H9 (cell line): ENCODE measurements around the gene CCDC92B. TPM values are rescaled to one million over a fixed set of nuclear protein-coding genes. Genes with fewer than 3 reads are reported as not detected.

Source experiments
- DNase-seq: peaks from one replicate; pipeline ENCODE4 v3.0.0-alpha.2; 2017
- H2AFZ ChIP-seq: one replicate; pipeline ENCODE4 v1.6.1; 2013; ENCODE audit warnings: mild to moderate bottlenecking, low read length, control low read depth, moderate library complexity
- H2AK5ac ChIP-seq: 2 replicates; pipeline ENCODE4 v1.6.1; 2013; ENCODE audit warnings: low read length, control low read depth, mixed read lengths; ENCODE audit not compliant: insufficient read length
- H2BK120ac ChIP-seq: one replicate; pipeline ENCODE4 v1.6.1; 2013; ENCODE audit warnings: low read depth, mild to moderate bottlenecking, low read length, control low read depth, inconsistent platforms; ENCODE audit not compliant: poor library complexity, severe bottlenecking
- H2BK12ac ChIP-seq: 2 replicates; pipeline ENCODE4 v1.6.1; 2013; ENCODE audit warnings: low read length, control low read depth, mixed read lengths, low read depth; ENCODE audit not compliant: insufficient read length
- H2BK15ac ChIP-seq: 2 replicates; pipeline ENCODE4 v1.6.1; 2013; ENCODE audit warnings: low read depth, low read length, control low read depth
- H2BK20ac ChIP-seq: one replicate; pipeline ENCODE4 v1.6.1; 2013; ENCODE audit warnings: low read depth, mild to moderate bottlenecking, low read length, control low read depth, inconsistent platforms; ENCODE audit not compliant: poor library complexity, severe bottlenecking
- H2BK5ac ChIP-seq: 2 replicates; pipeline ENCODE4 v1.6.1; 2013; ENCODE audit warnings: low read length, control low read depth, mixed read lengths; ENCODE audit not compliant: insufficient read length
- H3K14ac ChIP-seq: 2 replicates; pipeline ENCODE4 v1.6.1; 2013; ENCODE audit warnings: low read length, control low read depth; ENCODE audit not compliant: insufficient read depth
- H3K18ac ChIP-seq: 2 replicates; pipeline ENCODE4 v1.6.1; 2013; ENCODE audit warnings: low read depth, mild to moderate bottlenecking, mixed read lengths, low read length, control low read depth; ENCODE audit not compliant: insufficient read length
- H3K23ac ChIP-seq: 2 replicates; pipeline ENCODE4 v1.6.1; 2013; ENCODE audit warnings: low read length, control low read depth, mixed read lengths, low read depth; ENCODE audit not compliant: insufficient read length
- H3K23me2 ChIP-seq: 2 replicates; pipeline ENCODE4 v1.6.1; 2013; ENCODE audit warnings: low read depth, mild to moderate bottlenecking, mixed read lengths, low read length, control low read depth; ENCODE audit not compliant: insufficient read length, poor library complexity, severe bottlenecking
- H3K27ac ChIP-seq: 2 replicates; pipeline ENCODE4 v1.5.1; 2013; ENCODE audit warnings: low read length, control low read depth, mixed read lengths, low read depth; ENCODE audit not compliant: insufficient read length
- H3K27me3 ChIP-seq: 2 replicates; pipeline ENCODE4 v1.6.1; 2013; ENCODE audit warnings: low read length, control low read depth, inconsistent platforms; ENCODE audit not compliant: insufficient read depth
- H3K4ac ChIP-seq: 2 replicates; pipeline ENCODE4 v1.6.1; 2013; ENCODE audit warnings: low read depth, mild to moderate bottlenecking, control low read depth, inconsistent platforms, low read length, moderate library complexity
- H3K4me1 ChIP-seq: 2 replicates; pipeline ENCODE4 v1.6.1; 2013; ENCODE audit warnings: low read length, control low read depth, inconsistent platforms; ENCODE audit not compliant: insufficient read depth
- H3K4me2 ChIP-seq: 2 replicates; pipeline ENCODE4 v1.6.1; 2013; ENCODE audit warnings: low read length, control low read depth, mixed read lengths; ENCODE audit not compliant: insufficient read length, insufficient read depth
- H3K56ac ChIP-seq: 2 replicates; pipeline ENCODE4 v1.6.1; 2013; ENCODE audit warnings: low read depth, mild to moderate bottlenecking, mixed read lengths, low read length, control low read depth; ENCODE audit not compliant: insufficient read length
- H3K79me1 ChIP-seq: 2 replicates; pipeline ENCODE4 v1.6.1; 2013; ENCODE audit warnings: low read depth, mild to moderate bottlenecking, moderate library complexity, low read length, control low read depth, inconsistent platforms; ENCODE audit not compliant: insufficient read depth, poor library complexity, severe bottlenecking
- H3K79me2 ChIP-seq: 2 replicates; pipeline ENCODE4 v1.6.1; 2013; ENCODE audit warnings: low read length, control low read depth, inconsistent platforms; ENCODE audit not compliant: insufficient read depth
- H3K9ac ChIP-seq: 2 replicates; pipeline ENCODE4 v1.6.1; 2013; ENCODE audit warnings: low read length, control low read depth, mixed read lengths; ENCODE audit not compliant: insufficient read length; ENCODE audit errors: extremely low read depth
- H3K9me3 ChIP-seq: one replicate; pipeline ENCODE4 v1.6.1; 2013; ENCODE audit warnings: low read depth, low read length, inconsistent platforms; ENCODE audit not compliant: control insufficient read depth
- H3T11ph ChIP-seq: one replicate; pipeline ENCODE4 v1.6.1; 2013; ENCODE audit warnings: mild to moderate bottlenecking, low read length, control low read depth, inconsistent platforms
- H4K20me1 ChIP-seq: one replicate; pipeline ENCODE4 v1.6.1; 2013; ENCODE audit not compliant: control insufficient read depth, insufficient read length, insufficient read depth
- H4K5ac ChIP-seq: 2 replicates; pipeline ENCODE4 v1.6.1; 2013; ENCODE audit warnings: low read depth, mild to moderate bottlenecking, mixed read lengths, low read length, control low read depth; ENCODE audit not compliant: insufficient read length
- H4K8ac ChIP-seq: replicated peaks from 2 replicates; pipeline ENCODE4 v1.6.1; 2013; ENCODE audit warnings: low read length, control low read depth, mixed read lengths, low read depth; ENCODE audit not compliant: insufficient read length
- H4K91ac ChIP-seq: 2 replicates; pipeline ENCODE4 v1.6.1; 2013; ENCODE audit warnings: low read depth, mild to moderate bottlenecking, moderate library complexity, mixed read lengths, low read length, control low read depth; ENCODE audit not compliant: insufficient read length
- H3K27ac Mint-ChIP-seq, 3 experiments: 2 replicates in 2 of 3; 3 replicates in 1 of 3; pipeline ENCODE4 v1.8.0; 2020 to 2021; ENCODE audit warnings: mixed read lengths in 3 of 3, mild to moderate bottlenecking in 1 of 3, moderate library complexity in 1 of 3
- H3K27me3 Mint-ChIP-seq: 2 replicates; pipeline ENCODE4 v1.8.0; 2021; ENCODE audit warnings: low read depth, mild to moderate bottlenecking, moderate library complexity, mixed read lengths
- H3K36me3 Mint-ChIP-seq, 3 experiments: 2 replicates in 2 of 3; 3 replicates in 1 of 3; pipeline ENCODE4 v1.8.0; 2020 to 2021; ENCODE audit warnings: low read depth in 3 of 3, mixed read lengths in 3 of 3; ENCODE audit not compliant: insufficient read depth in 1 of 3
- H3K4me1 Mint-ChIP-seq, 2 experiments: 2 replicates each; pipeline ENCODE4 v1.8.0; 2020; ENCODE audit warnings: mixed read lengths in 2 of 2
- H3K4me3 Mint-ChIP-seq, 2 experiments: 2 replicates in 1 of 2; 3 replicates in 1 of 2; pipeline ENCODE4 v1.8.0; 2020 to 2021; ENCODE audit warnings: mild to moderate bottlenecking in 2 of 2, mixed read lengths in 2 of 2, moderate library complexity in 1 of 2
- H3K9me3 Mint-ChIP-seq, 2 experiments: 2 replicates in 1 of 2; 3 replicates in 1 of 2; pipeline ENCODE4 v1.8.0; 2020; ENCODE audit warnings: mild to moderate bottlenecking in 2 of 2, mixed read lengths in 2 of 2, moderate library complexity in 1 of 2
- CTCF ChIP-seq: fragments of 200-600 bp; sonication (generic); conservative IDR thresholded peaks from 3 replicates; pipeline ENCODE4 v1.8.0; 2021; ENCODE audit warnings: antibody characterized with exemption, mild to moderate bottlenecking
- WGBS: extraction: QIAGEN DNeasy Blood & Tissue Kit; methylation state at CpG from one replicate; pipeline ENCODE4 v1.1.7; 2013; ENCODE audit warnings: missing lambda C conversion rate, low lambda C conversion rate, mixed read lengths; ENCODE audit not compliant: insufficient read length; ENCODE audit errors: extremely low coverage; 5-methylcytosine and 5-hydroxymethylcytosine counted together
- total RNA-seq: library from RNA; stranded (reverse); gene quantifications from 2 replicates; pipeline ENCODE4 v1.2.1, GENCODE V29; 2021

The CCDC92B gene
- total RNA-seq, 1 experiment from 2014 or later: 8.0 TPM

GRCh38 chr17:2794111-2794803 is 44.8 kb upstream of the CCDC92B start:
- DNase-seq: no peak

More at GRCh38 chr17:2794111-2794803, 44.8 kb upstream of the CCDC92B start:
- H4K8ac ChIP-seq: no peak overlapping the region
- Mint-ChIP-seq H3K4me1 (peaks cover 18 to 29% of the 10 kb centered on the region in 2 experiments), H3K9me3 (no peaks in the 10 kb centered on the region), H3K27me3 (no peaks in the 10 kb centered on the region), H3K27ac (peak overlapping the region in 1 of 3 experiments; percentile 76; a peak in 1 of 7 replicates), H3K4me3 (no peak overlapping the region), H3K36me3 (no peaks in the 10 kb centered on the region)
- H4K91ac ChIP-seq: no peak overlapping the region
- no peak for TF ChIP-seq CTCF
- H2BK15ac ChIP-seq: no peak overlapping the region
- no peak overlapping the region for H2AK5ac ChIP-seq
- H2BK20ac ChIP-seq: no peak overlapping the region
- H3T11ph ChIP-seq: no peak overlapping the region
- no peak overlapping the region for H3K4me2 ChIP-seq
- no peak overlapping the region for H3K4ac ChIP-seq
- no peaks in the 10 kb centered on the region for H3K79me2 ChIP-seq
- H2BK120ac ChIP-seq: no peak overlapping the region
- H3K23ac ChIP-seq: no peak overlapping the region
- H2BK12ac ChIP-seq: no peak overlapping the region
- H4K20me1 ChIP-seq: peaks cover 2% of the 10 kb centered on the region
- no peak overlapping the region for H2AFZ ChIP-seq
- no peak overlapping the region for H3K27ac ChIP-seq
- H3K79me1 ChIP-seq: no peaks in the 10 kb centered on the region
- no peak overlapping the region for H4K5ac ChIP-seq
- no CpG with 5 or more reads among the region's 6 CpGs for WGBS
- H2BK5ac ChIP-seq: no peak overlapping the region
- H3K23me2 ChIP-seq: no peaks in the 10 kb centered on the region
- no peak overlapping the region; the same call in 1 of the 2 replicates for H3K14ac ChIP-seq
- no peaks in the 10 kb centered on the region for H3K4me1 ChIP-seq
- no peak overlapping the region for H3K9ac ChIP-seq
- no peak overlapping the region for H3K18ac ChIP-seq
- H3K56ac ChIP-seq: no peak overlapping the region
- H3K27me3 ChIP-seq: no peaks in the 10 kb centered on the region
- no peaks in the 10 kb centered on the region for H3K9me3 ChIP-seq
